ENCODE data around the gene MOCS3.
A peak's percentile ranks its signal among the peaks of the same experiment; 100 is the strongest.

Gene MOCS3, protein sequence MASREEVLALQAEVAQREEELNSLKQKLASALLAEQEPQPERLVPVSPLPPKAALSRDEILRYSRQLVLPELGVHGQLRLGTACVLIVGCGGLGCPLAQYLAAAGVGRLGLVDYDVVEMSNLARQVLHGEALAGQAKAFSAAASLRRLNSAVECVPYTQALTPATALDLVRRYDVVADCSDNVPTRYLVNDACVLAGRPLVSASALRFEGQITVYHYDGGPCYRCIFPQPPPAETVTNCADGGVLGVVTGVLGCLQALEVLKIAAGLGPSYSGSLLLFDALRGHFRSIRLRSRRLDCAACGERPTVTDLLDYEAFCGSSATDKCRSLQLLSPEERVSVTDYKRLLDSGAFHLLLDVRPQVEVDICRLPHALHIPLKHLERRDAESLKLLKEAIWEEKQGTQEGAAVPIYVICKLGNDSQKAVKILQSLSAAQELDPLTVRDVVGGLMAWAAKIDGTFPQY

DNA sequence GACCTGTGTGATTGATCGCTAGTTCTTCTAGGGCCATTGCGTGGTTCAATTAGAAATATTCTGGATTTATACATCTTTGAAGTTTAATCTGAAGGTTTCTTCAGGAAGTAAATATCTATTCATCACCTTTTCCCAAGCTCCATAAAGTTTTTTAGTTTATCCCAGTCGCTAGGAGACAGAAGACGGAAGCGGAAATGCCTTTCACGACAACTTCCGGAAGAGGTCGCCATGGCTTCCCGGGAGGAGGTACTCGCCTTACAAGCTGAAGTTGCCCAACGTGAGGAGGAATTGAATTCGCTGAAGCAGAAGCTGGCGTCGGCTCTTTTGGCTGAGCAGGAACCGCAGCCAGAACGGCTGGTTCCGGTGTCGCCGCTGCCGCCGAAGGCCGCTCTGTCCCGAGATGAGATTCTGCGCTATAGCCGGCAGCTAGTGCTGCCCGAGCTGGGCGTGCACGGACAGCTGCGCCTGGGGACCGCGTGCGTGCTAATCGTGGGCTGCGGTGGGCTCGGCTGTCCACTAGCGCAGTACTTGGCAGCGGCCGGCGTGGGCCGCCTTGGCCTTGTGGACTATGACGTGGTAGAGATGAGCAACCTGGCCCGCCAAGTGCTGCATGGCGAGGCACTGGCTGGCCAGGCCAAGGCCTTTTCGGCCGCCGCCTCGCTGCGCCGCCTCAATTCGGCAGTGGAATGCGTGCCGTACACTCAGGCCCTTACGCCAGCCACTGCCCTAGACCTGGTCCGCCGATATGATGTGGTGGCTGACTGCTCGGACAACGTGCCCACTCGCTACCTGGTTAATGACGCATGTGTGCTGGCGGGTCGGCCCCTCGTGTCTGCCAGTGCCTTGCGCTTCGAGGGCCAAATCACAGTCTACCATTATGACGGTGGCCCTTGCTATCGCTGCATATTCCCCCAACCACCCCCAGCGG lies at the start of gene MOCS3:
Gene MOCS3 (plus strand): TSS at position 204 of the 928 bp plus-strand sequence. CDS start 25 bp downstream, at position 229.
- peak; percentile 69 to 85 for DNase-seq

DNA sequence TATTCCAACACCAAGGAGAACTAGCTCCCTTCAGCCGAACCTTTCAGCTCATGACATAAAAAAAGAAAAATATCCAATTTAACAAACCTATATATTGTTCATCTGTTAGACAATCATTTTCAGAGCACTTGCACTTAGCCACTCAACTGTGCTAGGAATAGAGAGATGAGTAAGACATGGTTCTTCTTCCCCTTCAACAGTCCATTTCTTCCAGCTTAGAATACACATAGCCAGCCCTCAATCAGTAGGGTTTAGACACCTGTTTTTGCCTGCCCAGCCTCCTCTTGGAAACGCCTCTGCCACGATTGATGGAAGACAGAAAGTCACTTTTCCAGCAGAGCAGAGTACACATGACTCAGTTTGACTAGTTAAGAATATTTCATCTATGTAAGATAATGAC lies 49.2 kb upstream of the MOCS3 start:
- no peak for DNase-seq

GRCh38 chr20:50911030-50911429 lies 47.6 kb upstream of the MOCS3 start:
- no peak for DNase-seq

DNA sequence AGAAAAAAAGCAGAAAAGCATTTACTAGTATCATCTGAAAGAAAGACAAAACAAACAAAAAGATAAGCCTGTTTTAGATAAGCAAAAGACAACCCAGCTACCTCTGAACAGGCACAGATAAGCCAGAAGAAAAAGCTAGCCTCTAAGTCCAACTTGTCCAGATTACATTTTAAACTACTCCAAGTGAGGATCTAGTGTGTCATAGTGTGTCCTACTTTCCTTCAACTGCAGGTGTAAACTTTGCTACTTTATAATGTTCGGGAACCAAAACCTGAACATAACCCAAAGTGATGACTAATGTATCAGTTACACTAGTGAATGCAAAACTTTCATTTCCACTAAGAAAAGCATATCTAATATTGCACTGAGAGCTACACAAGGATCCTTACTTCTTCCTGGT lies 46.9 kb upstream of the MOCS3 start:
- no peak for DNase-seq

GRCh38 chr20:50913690-50914375 lies 44.8 kb upstream of the MOCS3 start:
- no peak for DNase-seq

DNA sequence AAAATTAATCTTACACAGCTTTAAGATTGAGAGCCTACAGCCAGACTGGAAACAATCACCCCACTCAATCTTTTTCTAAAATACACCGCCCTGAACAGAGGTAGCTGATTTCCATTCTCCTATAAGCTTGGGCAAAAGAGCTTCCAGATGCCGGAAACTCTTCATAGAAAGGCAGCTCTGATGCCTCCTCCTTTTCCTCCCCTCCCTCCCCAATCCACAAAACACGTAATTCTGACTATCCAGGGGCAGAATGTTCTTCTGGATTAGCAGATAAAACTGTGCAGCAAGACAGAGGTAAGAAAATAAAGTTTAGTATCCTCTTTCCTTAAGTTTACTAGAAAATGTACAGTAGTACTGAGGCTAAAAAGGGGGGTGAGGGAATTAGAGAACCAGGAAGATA lies 43.2 kb upstream of the MOCS3 start:
- DNase-seq = no peak

DNA sequence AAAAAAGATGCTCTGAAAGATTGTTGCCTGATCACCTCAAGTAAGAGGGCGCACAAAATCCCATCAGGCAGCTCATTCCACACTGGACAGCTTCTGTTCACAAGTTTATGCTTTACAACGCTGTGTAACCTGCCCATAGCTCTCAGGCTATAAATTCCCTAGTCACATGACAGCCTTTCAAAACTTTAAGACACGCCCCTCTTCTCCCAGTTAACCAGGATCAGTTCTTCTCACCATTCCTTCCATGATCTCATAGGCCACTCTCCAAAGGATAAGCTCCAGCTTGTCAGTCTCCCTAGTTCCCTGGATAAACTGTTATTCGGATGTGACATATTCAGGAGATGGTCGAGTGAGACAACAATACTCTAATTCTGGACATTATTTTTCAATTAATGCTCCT lies 42.4 kb upstream of the MOCS3 start:
- DNase-seq = no peak

DNA sequence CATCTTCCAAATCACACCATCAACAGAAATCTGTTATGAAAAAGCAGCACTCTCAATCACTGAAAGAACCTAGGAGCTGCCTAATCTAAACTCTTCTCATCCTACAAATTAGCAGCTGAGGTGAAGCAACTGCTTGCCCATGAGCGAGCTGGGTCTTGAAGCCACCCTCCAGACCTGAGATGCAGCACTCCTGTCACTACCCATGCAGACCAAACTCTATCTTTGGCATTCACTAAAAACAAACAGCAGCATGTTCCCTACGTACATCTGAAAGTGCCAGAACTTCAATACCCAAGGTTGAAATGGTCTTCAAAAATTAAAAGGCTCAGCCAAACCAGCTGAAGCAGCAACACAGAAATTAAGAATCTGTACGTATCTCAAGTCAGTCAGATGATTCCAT lies 41.7 kb upstream of the MOCS3 start:
- no peak for DNase-seq

GRCh38 chr20:50918403-50918802 lies 40.2 kb upstream of the MOCS3 start:
- DNase-seq = no peak

DNA sequence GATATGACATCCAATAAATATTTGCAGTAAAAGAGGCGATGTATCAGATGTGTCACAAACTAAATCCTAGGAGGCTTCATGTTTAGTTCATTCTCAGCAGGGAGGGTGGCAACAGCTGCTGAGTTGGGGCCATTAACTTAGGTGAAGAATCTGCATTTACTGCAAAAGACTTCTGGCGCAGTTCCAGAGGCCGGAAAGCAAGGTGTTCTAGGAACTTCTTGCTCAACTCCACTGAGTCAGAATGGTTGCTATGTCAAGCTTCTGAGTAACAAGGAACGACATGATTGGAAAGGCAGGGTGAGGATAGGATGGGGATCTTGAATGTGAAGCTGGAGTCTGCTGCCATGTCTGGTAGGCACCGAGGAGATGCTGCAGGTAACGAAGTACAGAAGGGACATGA lies 39.1 kb upstream of the MOCS3 start:
- DNase-seq = peak in 1 of 2 donors; percentile 15

DNA sequence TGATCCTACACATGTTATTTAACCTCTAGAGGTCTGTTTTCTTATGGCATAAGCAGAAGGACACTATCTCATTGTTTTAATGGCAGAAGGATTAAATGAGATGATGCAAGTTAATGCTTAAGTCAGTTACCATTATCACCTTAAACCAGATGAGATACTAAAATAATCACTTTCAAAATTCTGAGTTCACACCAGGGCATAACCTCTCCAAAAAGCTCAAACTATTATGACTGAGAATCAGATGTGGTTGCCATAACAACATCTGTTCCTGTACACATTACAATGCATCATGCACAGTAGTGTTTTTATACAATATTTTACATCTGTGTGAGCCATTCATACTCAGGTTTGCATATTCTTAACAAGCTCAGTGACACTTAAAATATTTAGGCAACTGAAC lies 37.6 kb upstream of the MOCS3 start:
- no peak for DNase-seq

GRCh38 chr20:50921803-50922501 lies 36.7 kb upstream of the MOCS3 start:
- DNase-seq = no peak

DNA sequence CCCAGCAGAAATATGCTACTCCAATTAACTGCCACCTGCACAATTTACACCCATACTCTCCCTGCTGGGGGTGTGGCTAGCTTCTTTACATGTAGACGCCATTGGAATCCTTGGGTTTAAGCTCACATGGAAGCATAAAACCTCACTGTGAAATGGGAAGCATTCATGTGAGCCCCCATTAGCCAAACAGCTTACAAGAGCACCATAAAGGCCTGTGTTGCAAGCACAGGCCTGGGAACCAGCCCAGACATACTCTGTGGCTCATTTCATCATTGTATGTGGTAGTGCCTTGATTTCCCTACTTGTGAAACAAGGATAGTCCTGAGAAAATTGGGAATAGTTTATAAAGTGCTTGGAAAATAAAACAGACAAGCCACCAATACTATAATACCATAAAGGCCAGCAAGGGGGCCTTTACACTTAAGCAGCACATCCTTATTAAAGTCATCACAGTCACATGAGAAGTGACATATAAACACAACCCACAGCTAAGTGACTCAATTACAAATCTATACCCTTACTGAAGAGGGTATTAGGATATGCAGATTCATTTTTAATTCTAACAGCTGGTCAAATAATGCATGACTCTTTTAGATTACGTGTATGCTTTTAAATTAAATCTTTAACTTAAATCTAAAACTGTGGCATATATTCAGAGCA lies 34.2 kb upstream of the MOCS3 start:
- DNase-seq = no peak

- no peak for DNase-seq
Observed at GRCh38 chr20:50926530-50926929, 32.1 kb upstream of the MOCS3 start.

GRCh38 chr20:50928469-50928868 lies 30.1 kb upstream of the MOCS3 start:
- no peak for DNase-seq

DNA sequence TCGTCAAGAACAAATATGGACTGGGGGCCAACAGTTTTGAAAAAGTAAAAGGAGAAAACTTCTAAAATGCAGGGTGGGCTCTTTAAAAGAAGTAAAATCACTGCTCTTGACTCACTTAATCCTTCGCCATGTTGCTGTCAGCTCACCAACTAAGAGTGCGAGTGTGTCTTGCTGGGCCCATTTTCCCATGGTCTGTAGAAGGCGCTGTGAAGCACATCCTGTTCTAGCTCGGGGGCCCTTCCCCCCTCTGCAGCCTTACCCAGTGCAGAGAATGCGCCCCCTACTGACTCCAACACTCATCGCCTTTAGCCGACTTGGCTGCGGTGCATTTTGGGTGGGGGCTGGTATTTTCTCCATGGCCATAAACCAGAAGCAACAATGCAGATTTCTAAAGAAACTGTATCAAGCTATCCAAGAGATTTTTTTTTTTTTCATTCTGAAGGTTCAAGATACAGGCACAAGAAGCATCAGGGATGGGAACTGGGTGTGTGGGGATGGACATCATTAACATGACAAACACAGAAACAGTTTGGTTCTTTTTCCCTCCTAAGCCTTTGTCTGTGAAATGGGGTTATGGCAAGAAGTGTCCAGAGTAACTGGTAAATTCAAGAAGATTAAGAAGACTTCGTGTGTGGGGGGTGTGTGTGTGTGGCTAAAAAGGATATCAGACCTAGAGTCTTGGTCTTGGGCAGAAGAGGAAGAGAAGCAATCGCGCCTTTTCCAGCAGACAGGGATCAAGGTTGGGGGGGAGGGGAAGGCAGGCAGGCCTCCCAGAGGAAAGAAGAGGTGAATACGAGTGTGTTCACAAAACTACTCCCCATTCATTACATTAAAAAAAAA lies 29.1 kb upstream of the MOCS3 start:
- DNase-seq = peak; percentile 91 to 92

DNA sequence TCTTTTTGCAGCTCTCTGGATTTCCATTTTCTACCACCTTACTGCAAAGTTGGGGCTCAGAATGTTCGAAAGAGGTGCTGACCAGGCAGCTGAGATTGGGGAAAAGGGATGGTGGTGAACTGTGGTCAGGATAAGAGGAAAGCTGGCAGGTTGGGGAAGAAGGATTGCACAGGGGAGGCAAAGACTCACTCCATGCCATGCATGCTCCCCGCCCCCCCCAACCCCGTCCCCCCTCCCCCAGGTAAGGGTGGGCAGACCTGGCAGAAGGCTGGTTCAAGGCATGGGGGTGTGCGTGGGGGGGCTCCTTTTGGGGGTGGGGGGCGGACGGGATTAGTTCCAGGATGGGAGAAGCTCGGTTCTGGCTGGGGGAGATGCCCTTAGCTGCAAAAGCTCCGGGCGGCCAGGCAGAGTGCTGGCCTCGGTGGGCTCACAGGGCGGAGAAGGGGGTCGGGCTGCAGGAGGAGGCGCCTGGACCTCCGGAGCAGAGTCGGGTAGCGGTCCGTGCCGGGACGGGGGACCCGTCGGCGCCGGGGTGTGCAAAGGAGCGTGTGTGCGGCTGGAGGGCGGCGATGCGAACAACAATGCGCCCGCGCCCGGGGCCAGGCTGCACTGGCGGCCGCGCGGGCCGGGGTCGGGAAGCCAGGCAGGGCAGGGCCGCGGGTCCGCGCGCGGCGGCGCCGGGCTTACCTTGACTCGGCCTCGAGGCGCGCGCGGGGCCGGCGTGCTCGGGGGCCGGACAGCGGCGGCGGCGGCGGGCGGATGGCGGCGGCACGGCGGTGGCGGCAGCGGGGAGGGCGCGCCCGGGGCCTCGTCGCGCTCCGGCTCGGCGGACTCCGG lies 28.3 kb upstream of the MOCS3 start:
- DNase-seq = peak; percentile 36 to 38

GRCh38 chr20:50930976-50931305 lies 27.7 kb upstream of the MOCS3 start:
- no peak for DNase-seq

GRCh38 chr20:50931306-50932015 lies 27.2 kb upstream of the MOCS3 start, which contains the start of gene ADNP:
Gene ADNP (minus strand): TSS chr20:50931437. CDS start chr20:50903996, 27,441 bp downstream.
- DNase-seq = peak; percentile 84 to 85

Measured in stimulated activated CD4-positive, alpha-beta T cell treated with anti-CD3 and anti-CD28 coated beads, Interleukin-2, amount 100 ng/mL, for 24 hours (primary cell).